Measurements from ENCODE around the gene ADM2. TPM values are rescaled to one million over a fixed set of nuclear protein-coding genes. Genes with fewer than 3 reads are reported as not detected.

The ADM2 gene
- total RNA-seq, 1 donor from 2014 or later, result 37.6 TPM

DNA sequence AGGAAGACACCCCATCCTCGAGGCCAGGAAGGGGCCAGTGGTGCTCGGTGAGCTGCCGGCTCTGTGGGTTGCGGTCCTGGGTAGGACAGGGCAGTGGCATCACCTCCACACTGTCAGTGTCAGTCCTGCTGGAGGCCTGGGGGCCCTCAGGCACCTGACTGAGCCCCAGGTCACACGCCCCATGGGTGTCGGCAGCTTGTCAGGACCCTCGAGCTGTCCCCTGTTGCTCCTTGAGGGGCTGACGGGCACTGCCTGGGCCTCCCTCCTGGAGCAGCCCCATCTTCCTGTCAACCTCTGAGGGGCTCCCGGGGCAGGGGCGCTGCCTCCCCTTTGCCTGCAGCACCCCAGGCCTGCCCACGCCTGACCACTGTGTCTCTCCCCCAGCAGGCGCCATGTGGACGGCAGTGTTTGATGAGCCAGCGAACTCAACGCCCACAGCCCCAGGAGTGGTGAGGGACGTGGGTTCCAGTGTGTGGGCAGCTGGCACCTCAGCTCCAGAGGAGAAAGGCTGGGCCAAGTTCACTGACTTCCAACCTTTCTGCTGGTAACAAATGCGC is 42.0 kb upstream of the ADM2 start:
- peaks cover 15% of the 10 kb centered on the region for H3K9me3 Mint-ChIP-seq (ENCODE audit: unreplicated experiment)
- no peaks in the 10 kb centered on the region for H3K36me3 Mint-ChIP-seq (ENCODE audit: unreplicated experiment)
- H3K4me3 Mint-ChIP-seq (ENCODE audit: unreplicated experiment), result no peak overlapping the region
- TF ChIP-seq, protein P1, sequence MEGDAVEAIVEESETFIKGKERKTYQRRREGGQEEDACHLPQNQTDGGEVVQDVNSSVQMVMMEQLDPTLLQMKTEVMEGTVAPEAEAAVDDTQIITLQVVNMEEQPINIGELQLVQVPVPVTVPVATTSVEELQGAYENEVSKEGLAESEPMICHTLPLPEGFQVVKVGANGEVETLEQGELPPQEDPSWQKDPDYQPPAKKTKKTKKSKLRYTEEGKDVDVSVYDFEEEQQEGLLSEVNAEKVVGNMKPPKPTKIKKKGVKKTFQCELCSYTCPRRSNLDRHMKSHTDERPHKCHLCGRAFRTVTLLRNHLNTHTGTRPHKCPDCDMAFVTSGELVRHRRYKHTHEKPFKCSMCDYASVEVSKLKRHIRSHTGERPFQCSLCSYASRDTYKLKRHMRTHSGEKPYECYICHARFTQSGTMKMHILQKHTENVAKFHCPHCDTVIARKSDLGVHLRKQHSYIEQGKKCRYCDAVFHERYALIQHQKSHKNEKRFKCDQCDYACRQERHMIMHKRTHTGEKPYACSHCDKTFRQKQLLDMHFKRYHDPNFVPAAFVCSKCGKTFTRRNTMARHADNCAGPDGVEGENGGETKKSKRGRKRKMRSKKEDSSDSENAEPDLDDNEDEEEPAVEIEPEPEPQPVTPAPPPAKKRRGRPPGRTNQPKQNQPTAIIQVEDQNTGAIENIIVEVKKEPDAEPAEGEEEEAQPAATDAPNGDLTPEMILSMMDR (IDR thresholded peaks at IDR 0.05; ENCODE audit: partially characterized antibody, unreplicated experiment), result no peak
- H3K27ac Mint-ChIP-seq (ENCODE audit: unreplicated experiment), result no peak overlapping the region
- H3K27me3 Mint-ChIP-seq (ENCODE audit: unreplicated experiment), result peaks cover 16% of the 10 kb centered on the region
- H3K4me1 Mint-ChIP-seq (ENCODE audit: low read depth, unreplicated experiment), result no peaks in the 10 kb centered on the region
- DNase-seq, result no peak

DNA sequence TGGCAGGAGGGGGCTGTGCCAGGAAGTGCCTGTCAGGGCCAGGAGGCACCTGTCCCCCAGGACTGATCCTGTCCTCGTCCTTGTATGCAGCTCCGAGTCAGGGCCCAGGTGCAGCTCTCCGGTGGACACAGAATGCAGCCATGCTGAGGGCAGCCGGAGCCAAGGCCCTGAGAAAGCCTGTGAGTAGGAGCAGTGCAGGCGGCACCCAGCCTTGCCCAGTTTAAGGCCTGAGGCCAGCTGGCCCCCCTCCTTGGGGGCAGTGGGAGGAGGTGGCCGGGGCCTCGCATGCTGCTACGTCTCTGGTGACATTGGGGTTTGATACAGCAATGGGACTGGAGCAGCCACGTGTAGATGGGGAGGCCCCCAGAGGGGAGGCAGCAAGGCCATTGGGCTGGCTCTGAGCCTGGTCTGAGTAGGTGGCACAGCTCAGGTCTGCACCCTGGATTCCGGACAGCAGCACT is 41.4 kb upstream of the ADM2 start:
- Mint-ChIP-seq H3K27me3 (ENCODE audit: unreplicated experiment) (peaks cover 21% of the 10 kb centered on the region), H3K27ac (ENCODE audit: unreplicated experiment) (no peak overlapping the region), H3K4me1 (ENCODE audit: low read depth, unreplicated experiment) (no peaks in the 10 kb centered on the region), H3K4me3 (ENCODE audit: unreplicated experiment) (no peak overlapping the region), H3K9me3 (ENCODE audit: unreplicated experiment) (peaks cover 20% of the 10 kb centered on the region), H3K36me3 (ENCODE audit: unreplicated experiment) (no peaks in the 10 kb centered on the region)
- TF ChIP-seq, protein P1 (IDR thresholded peaks at IDR 0.05; ENCODE audit: partially characterized antibody, unreplicated experiment), result no peak
- DNase-seq, result no peak

DNA sequence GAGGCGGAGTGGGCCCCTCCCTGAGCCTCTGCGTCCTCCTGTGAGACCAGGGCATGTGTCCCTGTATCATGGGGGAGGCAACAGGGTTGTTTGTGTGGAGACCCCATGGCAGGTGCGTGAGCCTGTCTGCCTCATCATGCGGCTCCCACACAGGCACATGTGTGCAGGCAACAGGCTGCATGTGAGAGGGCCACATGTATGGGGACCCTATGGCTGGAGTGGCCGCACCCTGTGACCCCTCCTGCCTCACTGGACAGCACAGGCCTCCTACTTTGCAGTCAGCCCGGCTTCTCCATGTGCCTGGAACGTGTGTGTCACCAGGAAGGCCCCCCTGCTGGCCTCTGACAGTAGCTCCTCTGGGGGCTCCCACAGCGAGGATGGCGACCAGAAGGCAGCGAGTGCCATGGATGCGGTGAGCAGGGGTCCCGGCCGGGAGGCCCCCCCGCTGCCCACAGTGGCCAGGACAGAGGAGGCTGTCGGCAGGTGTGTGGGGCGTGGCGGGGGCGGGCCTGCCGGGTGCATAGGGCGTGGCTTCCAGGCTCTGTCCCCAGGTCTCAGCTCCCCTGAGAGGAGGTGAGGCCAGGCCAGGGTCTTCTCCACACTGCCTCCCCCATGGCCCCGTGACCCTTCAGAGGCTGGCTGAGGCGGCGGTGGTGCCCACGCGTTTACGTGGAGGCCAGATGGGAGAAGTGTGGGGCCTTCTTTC is 40.6 kb upstream of the ADM2 start:
- H3K4me1 Mint-ChIP-seq (ENCODE audit: low read depth, unreplicated experiment), result peaks cover 4% of the 10 kb centered on the region
- TF ChIP-seq, protein P1 (IDR thresholded peaks at IDR 0.05; ENCODE audit: partially characterized antibody, unreplicated experiment), result no peak
- peak; percentile 16 for DNase-seq
- H3K36me3 Mint-ChIP-seq (ENCODE audit: unreplicated experiment), result no peaks in the 10 kb centered on the region
- no peak overlapping the region for H3K27ac Mint-ChIP-seq (ENCODE audit: unreplicated experiment)
- H3K9me3 Mint-ChIP-seq (ENCODE audit: unreplicated experiment), result peaks cover 27% of the 10 kb centered on the region
- peaks cover 25% of the 10 kb centered on the region for H3K27me3 Mint-ChIP-seq (ENCODE audit: unreplicated experiment)
- no peak overlapping the region for H3K4me3 Mint-ChIP-seq (ENCODE audit: unreplicated experiment)

DNA sequence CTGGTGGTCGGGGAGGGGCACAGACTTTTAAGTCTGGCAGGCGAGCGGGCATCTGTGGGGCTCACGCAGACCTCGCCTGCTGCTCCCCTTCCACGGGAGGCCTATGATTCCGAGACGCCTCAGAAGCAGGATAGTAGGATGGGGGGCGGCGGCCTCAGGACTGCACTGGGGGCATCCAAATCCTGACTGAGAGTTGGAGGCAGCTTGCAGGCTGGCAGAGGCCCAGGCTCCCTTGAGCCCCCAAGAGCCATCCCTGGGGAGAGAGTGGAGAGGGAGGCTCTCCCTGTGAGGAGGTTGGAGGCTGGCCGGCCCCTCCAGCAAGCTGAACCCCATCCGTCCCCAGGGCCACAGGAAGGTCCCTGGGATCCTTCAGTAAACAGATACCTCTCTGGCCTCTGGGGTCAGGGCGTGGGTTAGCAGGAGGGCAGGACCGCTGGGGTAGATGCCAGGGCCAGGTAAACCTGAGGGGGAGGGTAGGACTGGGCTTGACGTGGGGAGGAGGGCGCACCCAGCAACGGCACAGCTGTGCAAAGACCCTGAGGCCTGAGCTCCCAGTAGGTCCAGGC is 39.8 kb upstream of the ADM2 start:
- TF ChIP-seq, protein P1 (IDR thresholded peaks at IDR 0.05; ENCODE audit: partially characterized antibody, unreplicated experiment), result no peak
- Mint-ChIP-seq H3K36me3 (ENCODE audit: unreplicated experiment) (no peaks in the 10 kb centered on the region), H3K27ac (ENCODE audit: unreplicated experiment) (no peak overlapping the region), H3K9me3 (ENCODE audit: unreplicated experiment) (peaks cover 30% of the 10 kb centered on the region), H3K4me1 (ENCODE audit: low read depth, unreplicated experiment) (peaks cover 4% of the 10 kb centered on the region), H3K4me3 (ENCODE audit: unreplicated experiment) (no peak overlapping the region), H3K27me3 (ENCODE audit: unreplicated experiment) (peaks cover 28% of the 10 kb centered on the region)
- DNase-seq, result peak; percentile 27

DNA sequence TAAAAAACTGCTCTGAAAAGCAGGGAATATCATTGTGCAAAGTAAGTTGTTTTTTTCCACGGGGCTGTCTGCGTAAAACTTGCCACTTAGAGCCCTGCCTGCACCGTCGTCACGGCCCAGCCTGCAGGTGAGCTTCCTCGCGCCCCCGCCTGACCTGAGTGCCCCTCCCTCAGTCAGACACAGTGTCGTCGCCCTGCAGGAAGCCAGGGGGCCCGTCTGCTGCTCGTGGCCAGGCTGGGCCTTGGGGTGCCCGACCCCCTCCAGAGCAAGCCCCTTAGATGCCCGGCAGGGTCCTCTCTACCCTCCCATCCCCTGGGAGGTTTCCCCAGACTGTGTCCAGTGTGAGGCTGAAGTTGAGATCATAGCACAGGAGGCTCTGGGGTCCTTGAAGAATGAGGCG is 38.1 kb upstream of the ADM2 start:
- no peak overlapping the region for H3K27ac Mint-ChIP-seq (ENCODE audit: unreplicated experiment)

More for the DNA sequence above, 38.1 kb upstream of the ADM2 start:
- DNase-seq, result no peak
- Mint-ChIP-seq H3K36me3 (ENCODE audit: unreplicated experiment) (no peaks in the 10 kb centered on the region), H3K4me3 (ENCODE audit: unreplicated experiment) (peak overlapping the region; percentile 5), H3K9me3 (ENCODE audit: unreplicated experiment) (peaks cover 29% of the 10 kb centered on the region), H3K27me3 (ENCODE audit: unreplicated experiment) (peaks cover 33% of the 10 kb centered on the region), H3K4me1 (ENCODE audit: low read depth, unreplicated experiment) (peaks cover 4% of the 10 kb centered on the region)
- TF ChIP-seq, protein P1 (IDR thresholded peaks at IDR 0.05; ENCODE audit: partially characterized antibody, unreplicated experiment), result no peak

Measured in glutamatergic neuron (in vitro differentiated cells).